A673 (cell line): ENCODE measurements around the gene TAOK2. TPM values are rescaled to one million over a fixed set of nuclear protein-coding genes. Genes with fewer than 3 reads are reported as not detected.

ENCODE experiments used
- BruUV-seq: library from RNA; stranded (reverse); fragments of 400-500 nt; replicated peaks from 2 replicates; lab custom pipeline; 2021; lab: Mats Ljungman, UMichigan
- CTCF ChIA-PET: fragments of 300-600 bp; sonication (Branson Sonifier 250); formaldehyde crosslinking; loops from one replicate; lab custom pipeline; 2022; ENCODE audit warnings: antibody characterized with exemption; lab: Charles Lee
- POLR2A ChIA-PET: fragments of 300-600 bp; sonication (Branson Sonifier 250); formaldehyde crosslinking; loops from one replicate; lab custom pipeline; 2022; ENCODE audit warnings: antibody characterized with exemption; ENCODE audit not compliant: low non-redundant PET; lab: Charles Lee
- DNase-seq: peaks from one replicate; pipeline ENCODE4 v3.0.0-alpha.2; 2015; ENCODE audit warnings: low spot score
- H3K27ac ChIP-seq: fragments of 200-600 bp; sonication (generic); 2 replicates; pipeline ENCODE4 v1.5.1; 2016; ENCODE audit warnings: mixed run types, low read depth, mild to moderate bottlenecking, mixed read lengths, antibody characterized with exemption, low read length; ENCODE audit not compliant: poor library complexity, severe bottlenecking
- H3K27me3 ChIP-seq: fragments of 200-600 bp; sonication (generic); replicated peaks from 2 replicates; pipeline ENCODE4 v1.6.1; 2017; ENCODE audit warnings: mixed run types, low read depth, mild to moderate bottlenecking, mixed read lengths, antibody characterized with exemption, low read length; ENCODE audit not compliant: insufficient read depth, poor library complexity
- H3K36me3 ChIP-seq: fragments of 200-600 bp; sonication (generic); 2 replicates; pipeline ENCODE4 v1.6.1; 2016; ENCODE audit warnings: mixed run types, mild to moderate bottlenecking, mixed read lengths, antibody characterized with exemption, low read length; ENCODE audit not compliant: insufficient read depth, poor library complexity, severe bottlenecking
- H3K4me1 ChIP-seq: fragments of 200-600 bp; sonication (generic); 2 replicates; pipeline ENCODE4 v1.6.1; 2017; ENCODE audit warnings: mixed run types, mild to moderate bottlenecking, mixed read lengths, antibody characterized with exemption, low read length; ENCODE audit not compliant: insufficient read depth, poor library complexity, severe bottlenecking
- H3K4me3 ChIP-seq: fragments of 200-600 bp; sonication (generic); 2 replicates; pipeline ENCODE4 v1.5.1; 2016; ENCODE audit warnings: low read depth, mixed run types, mild to moderate bottlenecking, mixed read lengths, low read length; ENCODE audit not compliant: poor library complexity, severe bottlenecking
- H3K9me3 ChIP-seq: fragments of 200-600 bp; sonication (generic); 2 replicates; pipeline ENCODE4 v1.6.1; 2016; ENCODE audit warnings: mixed run types, low read depth, mild to moderate bottlenecking, mixed read lengths, antibody characterized with exemption, low read length; ENCODE audit not compliant: poor library complexity, severe bottlenecking
- CTCF ChIP-seq: fragments of 300-800, 200-600 bp; sonication (generic); conservative IDR thresholded peaks from 2 replicates; pipeline ENCODE4 v1.5.1; 2017; ENCODE audit warnings: low read depth, mild to moderate bottlenecking, antibody characterized with exemption, low read length, moderate library complexity, mixed read lengths
- EZH2 ChIP-seq: fragments of 200-600 bp; sonication (generic); IDR thresholded peaks from 2 replicates; pipeline ENCODE4 v1.6.1; 2017; ENCODE audit warnings: borderline replicate concordance, low read depth, mild to moderate bottlenecking, mixed read lengths, antibody characterized with exemption, low read length; ENCODE audit not compliant: poor library complexity, severe bottlenecking
- intact Hi-C: fragments of 100-400 bp; cut with micrococcal nuclease; formaldehyde crosslinking; loops from one replicate; pipeline ENCODE4 v1.10.0; 2022; ENCODE audit not compliant: unreplicated experiment
- total RNA-seq: library from RNA; stranded (reverse); gene quantifications from 2 replicates; pipeline ENCODE4 v1.2.3, GENCODE V29; 2021

The TAOK2 gene
- total RNA-seq, 1 experiment from 2014 or later, result 50.2 TPM

- no peak for DNase-seq
- H3K9me3 ChIP-seq, result no peaks in the 10 kb centered on the region
- intact Hi-C loops, result no loop called here
- H3K36me3 ChIP-seq, result no peaks in the 10 kb centered on the region
- ChIA-PET POLR2A (no interaction called here), CTCF (no interaction called here)
- TF ChIP-seq CTCF (no peak), EZH2 (no peak)
- H3K4me1 ChIP-seq, result no peaks in the 10 kb centered on the region
- no peaks in the 10 kb centered on the region for H3K27me3 ChIP-seq
- no peak overlapping the region for H3K4me3 ChIP-seq
- H3K27ac ChIP-seq, result no peak overlapping the region
- BruUV-seq, result no TSS peak
These were observed 51.9 kb downstream of the TAOK2 start for GRCh38 chr16:30025574-30025973.

- POLR2A ChIA-PET, result no interaction called here
- H3K27me3 ChIP-seq, result no peaks in the 10 kb centered on the region
These were observed 52.8 kb downstream of the TAOK2 start for GRCh38 chr16:30026449-30026848.

GRCh38 chr16:30027588-30028437 lies 54.1 kb downstream of the TAOK2 start:
- H3K4me3 ChIP-seq, result no peak overlapping the region
- no peaks in the 10 kb centered on the region for H3K9me3 ChIP-seq
- no peaks in the 10 kb centered on the region for H3K36me3 ChIP-seq
- H3K4me1 ChIP-seq, result no peaks in the 10 kb centered on the region
- H3K27ac ChIP-seq, result no peak overlapping the region
- no peak for TF ChIP-seq EZH2
- TF ChIP-seq CTCF, result no peak
- ChIA-PET CTCF (no interaction called here), POLR2A (interaction anchor here (0.6 kb wide), 1 partner anchor 326 kb away, joined by 3 read pairs; no protein-coding TSS in a partner anchor)
- intact Hi-C loops, result no loop called here
- no peak for DNase-seq
- H3K27me3 ChIP-seq, result no peaks in the 10 kb centered on the region
- no TSS peak for BruUV-seq

More at GRCh38 chr16:30026449-30026848, 52.8 kb downstream of the TAOK2 start:
- Histone ChIP-seq H3K9me3 (no peaks in the 10 kb centered on the region), H3K27ac (no peak overlapping the region), H3K36me3 (no peaks in the 10 kb centered on the region), H3K4me3 (no peak overlapping the region), H3K4me1 (no peaks in the 10 kb centered on the region)
- BruUV-seq, result no TSS peak
- intact Hi-C loops, result no loop called here
- DNase-seq, result no peak
- CTCF ChIA-PET, result no interaction called here
- TF ChIP-seq CTCF (no peak), EZH2 (no peak)
